Natural killer cell treated with Interleukin-12 subunit alpha and Interleukin-12 subunit beta and Interleukin-15 and Interleukin-18, amount 100 ng/mL, for 72 hours (primary cell): Measurements from ENCODE around the gene FAM13A. TPM values are rescaled to one million over a fixed set of nuclear protein-coding genes. Genes with fewer than 3 reads are reported as not detected.
A peak's percentile ranks its signal among the peaks of the same experiment; 100 is the strongest.
"Not testable (repeated sequence)": the region's sequence is repeated elsewhere in the genome, so short reads cannot be mapped to it uniquely, and the experiment has no call there.

Experiments used
- ATAC-seq, 2 donors: fragments of 150-1000 bp; cut with Tn5 transposase in 1 of 2; sonication (Bioruptor Pico), chemical (Tn5 transposase) in 1 of 2; 2 replicates each; pipeline ENCODE4 v1.10.0; 2021
- DNase-seq: peaks from one replicate; pipeline ENCODE4 v3.0.0; 2022; ENCODE audit warnings: low spot score
- H3K27ac Mint-ChIP-seq, 2 donors: 1 replicate in 1 of 2; 2 replicates in 1 of 2; pipeline ENCODE4 v1.8.0; 2022; ENCODE audit warnings: mixed read lengths in 2 of 2, mild to moderate bottlenecking in 1 of 2, moderate library complexity in 1 of 2
- H3K27me3 Mint-ChIP-seq, 2 donors: 1 replicate in 1 of 2; 2 replicates in 1 of 2; pipeline ENCODE4 v1.8.0; 2022; ENCODE audit warnings: mixed read lengths in 2 of 2
- H3K36me3 Mint-ChIP-seq: one replicate; pipeline ENCODE4 v1.8.0; 2022; ENCODE audit warnings: mixed read lengths
- H3K4me1 Mint-ChIP-seq, 2 donors: 1 replicate in 1 of 2; 2 replicates in 1 of 2; pipeline ENCODE4 v1.8.0; 2022; ENCODE audit warnings: low read depth in 2 of 2, mixed read lengths in 2 of 2, mild to moderate bottlenecking in 1 of 2
- H3K4me3 Mint-ChIP-seq: one replicate; pipeline ENCODE4 v1.8.0; 2022; ENCODE audit warnings: mixed read lengths
- H3K9me3 Mint-ChIP-seq: 2 replicates; pipeline ENCODE4 v1.8.0; 2022; ENCODE audit warnings: mixed read lengths
- total RNA-seq, 2 donors: library from RNA; stranded (reverse); gene quantifications; one replicate each; pipeline ENCODE4 v1.2.3, GENCODE V29; 2022

The FAM13A gene
- total RNA-seq, 2 donors from 2014 or later: 0.73 to 2.1 TPM

DNA sequence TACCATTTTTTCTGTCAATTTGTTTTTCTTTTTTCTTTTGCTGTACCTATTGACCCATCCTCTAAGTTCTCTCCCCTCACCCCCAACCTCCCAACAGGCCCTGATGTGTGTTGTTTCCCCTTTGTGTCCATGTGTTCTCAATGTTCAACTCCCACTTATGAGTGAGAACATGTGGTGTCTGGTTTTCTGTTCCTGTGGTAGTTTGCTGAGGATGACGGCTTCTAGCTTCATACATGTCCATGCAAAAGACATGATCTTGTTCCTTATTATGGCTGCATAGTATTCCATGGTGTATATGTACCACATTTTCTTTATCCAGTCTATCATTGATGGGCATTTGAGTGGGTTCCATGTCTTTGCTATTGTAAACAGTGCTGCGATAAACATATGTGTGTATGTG, 859 bp upstream of the FAM13A start:
- Mint-ChIP-seq H3K4me1 (peaks cover 7 to 12% of the 10 kb centered on the region in 2 donors), H3K27me3 (peaks cover 25 to 43% of the 10 kb centered on the region in 2 donors), H3K9me3 (peaks cover 10% of the 10 kb centered on the region)
- not testable (repeated sequence) for ATAC-seq, H3K4me3 Mint-ChIP-seq, H3K36me3 Mint-ChIP-seq, H3K27ac Mint-ChIP-seq, DNase-seq

DNA sequence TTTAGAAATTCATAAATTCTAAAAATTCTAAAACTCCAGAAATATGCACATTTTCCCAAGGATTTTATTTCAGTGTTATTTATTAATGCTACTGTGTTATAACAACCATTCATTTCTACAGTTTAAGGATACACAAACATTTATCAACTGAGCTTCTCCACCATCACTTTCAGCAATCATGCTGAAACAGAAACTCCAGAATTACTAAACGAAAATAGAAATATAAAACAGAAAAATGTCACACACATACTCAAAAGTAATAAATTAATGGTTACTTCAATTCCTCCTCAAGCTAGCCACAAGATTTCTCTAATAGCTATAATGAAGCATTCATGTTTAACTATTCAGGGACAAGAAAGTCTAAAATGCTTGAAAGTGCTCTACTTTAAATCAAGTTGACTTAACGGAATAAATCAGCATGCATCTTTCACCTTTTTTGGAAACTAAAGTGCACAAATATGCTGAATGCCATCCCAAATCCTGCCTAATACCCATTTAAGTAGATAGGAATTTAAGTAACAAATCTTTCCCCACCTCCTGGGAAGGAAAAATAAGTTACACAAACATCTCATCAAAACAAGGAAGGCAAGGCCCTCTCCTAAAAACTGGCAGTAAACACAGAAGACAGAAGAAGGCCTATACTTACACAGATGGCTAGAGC, 563 bp downstream of the FAM13A start:
- H3K9me3 Mint-ChIP-seq: peaks cover 1% of the 10 kb centered on the region
- no peak overlapping the region for H3K27ac Mint-ChIP-seq

DNA sequence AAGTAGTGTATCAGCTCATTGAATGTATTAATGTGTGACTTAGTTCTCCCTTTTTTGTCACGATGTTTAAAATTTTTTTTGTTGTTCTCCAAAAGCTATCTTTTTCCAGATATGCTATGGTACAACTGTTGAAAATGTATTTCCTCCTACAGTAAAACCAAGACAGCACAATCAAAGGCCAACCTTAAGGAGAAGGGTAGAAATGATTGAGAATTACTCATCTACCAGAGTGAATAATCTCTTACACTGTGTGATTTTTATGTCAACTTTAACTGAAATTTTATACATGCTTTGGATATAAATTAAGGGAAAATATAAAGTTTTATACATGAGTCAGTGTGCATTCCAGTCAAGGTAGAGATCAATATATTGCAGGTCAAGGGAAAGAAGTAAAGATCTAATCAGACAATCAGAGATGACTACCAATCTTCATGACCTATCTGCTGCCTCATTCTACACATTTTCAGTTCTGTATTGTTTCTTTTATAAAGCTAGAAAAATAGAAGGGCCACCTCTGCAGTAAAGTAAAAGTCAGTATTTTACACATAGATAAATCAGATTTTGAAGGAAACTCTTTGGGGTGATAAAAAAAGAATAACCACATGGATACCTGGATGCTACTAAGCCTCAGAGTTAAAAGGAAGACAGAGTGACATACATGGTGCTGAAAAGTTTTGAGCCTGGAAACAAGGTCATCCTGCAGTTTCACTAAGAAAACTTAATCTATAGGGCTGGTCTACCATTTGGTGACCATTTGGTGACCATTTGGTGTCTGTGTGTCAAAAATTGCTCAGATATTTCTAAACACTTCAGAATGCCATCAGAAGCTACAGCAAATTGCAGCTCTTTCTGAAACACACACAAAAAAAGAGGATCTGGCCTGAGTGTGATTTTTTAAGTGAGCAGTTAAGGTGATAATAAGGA, 1.6 kb downstream of the FAM13A start:
- ATAC-seq: peak in 1 of 2 donors; percentile 62
- DNase-seq: no peak
- H3K4me1 Mint-ChIP-seq: peaks cover 7 to 12% of the 10 kb centered on the region in 2 donors
- H3K27ac Mint-ChIP-seq: no peak overlapping the region
- H3K36me3 Mint-ChIP-seq: no peaks in the 10 kb centered on the region
- no peaks in the 10 kb centered on the region for H3K9me3 Mint-ChIP-seq
- H3K4me3 Mint-ChIP-seq: peak overlapping the region; percentile 4
- peaks cover 13 to 30% of the 10 kb centered on the region in 2 donors for H3K27me3 Mint-ChIP-seq

More for the DNA sequence above, 563 bp downstream of the FAM13A start:
- ATAC-seq (no peak), DNase-seq (no peak)
- no peaks in the 10 kb centered on the region for H3K36me3 Mint-ChIP-seq
- peaks cover 7 to 12% of the 10 kb centered on the region in 2 donors for H3K4me1 Mint-ChIP-seq
- peaks cover 14 to 33% of the 10 kb centered on the region in 2 donors for H3K27me3 Mint-ChIP-seq
- H3K4me3 Mint-ChIP-seq: no peak overlapping the region

DNA sequence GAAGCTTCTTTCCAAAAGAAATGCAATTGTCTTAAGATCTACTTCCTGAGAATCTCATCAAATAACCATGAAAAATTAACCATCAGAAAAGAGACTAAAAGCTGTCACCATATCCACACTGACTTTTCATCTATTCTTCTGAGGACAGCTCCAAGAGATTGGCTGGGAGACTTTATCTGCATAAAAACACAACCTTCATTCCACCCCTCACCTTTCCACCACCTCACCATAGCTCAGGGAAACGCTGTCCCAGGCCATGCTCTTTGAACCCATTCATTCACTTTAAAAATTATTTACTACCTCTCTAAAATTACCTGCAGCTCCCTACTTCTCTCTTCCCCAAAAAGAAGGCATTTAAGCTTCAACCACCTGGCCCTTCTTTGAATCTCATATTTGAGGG, 2.4 kb downstream of the FAM13A start:
- ATAC-seq: no peak
- DNase-seq: no peak
- H3K4me3 Mint-ChIP-seq: no peak overlapping the region
- no peaks in the 10 kb centered on the region for H3K9me3 Mint-ChIP-seq
- H3K27ac Mint-ChIP-seq: no peak overlapping the region
- H3K27me3 Mint-ChIP-seq: peaks cover 13 to 30% of the 10 kb centered on the region in 2 donors
- H3K36me3 Mint-ChIP-seq: no peaks in the 10 kb centered on the region
- peaks cover 7 to 12% of the 10 kb centered on the region in 2 donors for H3K4me1 Mint-ChIP-seq

DNA sequence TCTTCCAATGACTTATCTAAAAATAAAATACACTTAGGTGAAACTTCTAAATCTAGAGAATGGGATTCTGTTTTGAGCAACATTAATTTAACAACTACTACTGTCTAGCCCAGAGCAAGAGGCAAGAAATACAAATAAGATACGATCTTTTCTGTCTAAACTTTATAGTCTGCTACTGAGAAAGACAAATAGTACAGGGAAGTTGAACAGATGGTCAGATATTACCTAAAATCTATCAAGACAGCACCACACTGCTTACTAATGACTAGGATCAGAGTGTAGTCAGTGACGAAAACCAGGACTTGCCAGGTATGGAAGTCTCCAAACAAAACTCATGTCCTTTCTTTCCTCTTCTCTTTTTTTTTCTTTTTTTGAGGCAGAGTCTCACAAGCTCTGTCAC, 7.1 kb downstream of the FAM13A start:
- H3K9me3 Mint-ChIP-seq: no peaks in the 10 kb centered on the region
- peaks cover 3 to 22% of the 10 kb centered on the region in 2 donors for H3K27me3 Mint-ChIP-seq
- H3K36me3 Mint-ChIP-seq: no peaks in the 10 kb centered on the region
- H3K27ac Mint-ChIP-seq: no peak overlapping the region
- no peaks in the 10 kb centered on the region for H3K4me1 Mint-ChIP-seq
- no peak for ATAC-seq
- DNase-seq: no peak
- no peak overlapping the region for H3K4me3 Mint-ChIP-seq

DNA sequence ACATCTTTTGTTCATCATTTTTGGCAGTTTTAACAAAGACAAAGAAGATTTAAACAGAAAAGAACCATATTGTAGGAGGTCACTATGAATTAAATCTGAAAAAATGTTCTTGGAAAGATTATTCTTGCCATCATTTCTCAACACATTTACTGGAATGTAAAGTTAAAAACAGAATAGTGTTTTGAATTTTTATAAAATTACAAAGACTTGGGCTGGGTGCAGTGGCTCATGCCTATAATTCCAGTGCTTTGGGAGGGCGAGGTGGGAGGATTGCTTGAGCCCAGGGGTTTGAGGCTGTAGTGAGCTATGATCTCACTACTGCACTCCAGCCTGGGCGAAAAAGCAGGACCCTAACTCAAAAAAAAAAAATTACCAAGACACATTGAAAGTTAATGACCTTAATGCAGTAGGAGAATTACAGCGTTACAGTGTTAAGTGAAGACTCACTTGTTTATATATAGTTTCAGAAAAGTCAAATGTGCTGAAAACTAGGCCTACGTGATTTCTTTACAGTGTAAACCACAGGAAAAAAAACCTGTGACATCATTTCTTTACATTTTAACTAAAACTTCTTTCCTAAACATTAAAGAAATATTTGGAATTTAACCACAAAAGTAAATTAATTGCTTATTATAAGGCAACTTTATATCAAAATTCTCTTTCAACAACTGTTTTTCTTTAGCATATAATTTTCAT, 7.9 kb downstream of the FAM13A start:
- Mint-ChIP-seq H3K4me3 (no peak overlapping the region), H3K4me1 (no peaks in the 10 kb centered on the region), H3K27ac (no peak overlapping the region), H3K9me3 (no peaks in the 10 kb centered on the region), H3K27me3 (peaks cover 3 to 22% of the 10 kb centered on the region in 2 donors), H3K36me3 (no peaks in the 10 kb centered on the region)
- no peak for ATAC-seq
- no peak for DNase-seq

DNA sequence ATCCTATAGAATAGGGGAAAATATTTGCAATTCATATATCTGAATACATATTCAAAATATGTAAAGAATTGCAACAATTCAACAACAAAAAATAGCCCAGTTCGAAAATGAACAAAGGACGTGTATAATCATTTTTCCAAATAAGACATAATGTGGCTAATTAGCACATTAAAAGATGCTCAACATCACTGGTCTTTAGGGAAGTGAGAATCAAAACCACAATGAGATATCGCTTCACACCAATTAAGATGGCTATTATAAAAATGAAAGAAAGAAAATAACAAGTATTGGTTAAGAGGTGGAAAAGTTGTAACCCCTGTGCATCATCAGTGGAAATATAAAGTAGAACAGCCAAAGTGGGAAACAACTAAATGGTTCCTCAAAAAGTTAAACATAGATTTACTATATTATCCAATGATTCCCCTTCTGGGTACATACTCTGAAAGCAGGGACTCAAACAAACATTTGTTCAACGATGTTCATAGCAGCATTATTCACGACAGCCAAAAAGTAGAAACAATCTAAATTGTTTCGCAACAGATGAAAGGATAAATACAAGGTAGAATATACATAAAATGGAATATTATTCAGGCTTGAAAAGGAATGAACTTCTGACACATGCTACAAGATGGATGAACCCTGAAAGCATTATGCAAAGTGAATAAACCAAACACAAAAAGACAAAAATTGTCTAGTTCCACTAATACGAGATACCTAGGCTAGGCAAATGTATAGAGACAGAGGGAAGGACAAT, 12.7 kb downstream of the FAM13A start:
- Mint-ChIP-seq H3K27me3 (peaks cover 5 to 14% of the 10 kb centered on the region in 2 donors), H3K27ac (no peak overlapping the region)

DNA sequence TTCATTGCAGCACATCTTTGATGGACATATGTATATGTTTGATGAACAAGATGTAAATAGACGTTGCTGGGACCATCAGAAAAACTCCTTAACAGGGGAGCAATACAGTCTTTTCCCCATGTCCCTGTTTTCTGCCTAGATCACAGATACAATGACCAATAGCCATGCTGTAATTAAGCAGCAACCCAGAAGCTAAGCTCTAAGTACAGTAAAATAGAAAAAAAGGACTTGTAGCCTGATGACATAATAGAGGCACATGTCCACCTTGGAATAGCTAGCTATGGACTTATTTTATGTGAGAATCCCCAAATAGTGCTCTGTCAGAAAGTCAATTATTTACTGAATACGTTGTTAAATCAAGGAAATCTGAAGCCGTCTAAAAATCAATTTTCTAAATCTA, 14.9 kb downstream of the FAM13A start:
- Mint-ChIP-seq H3K36me3 (no peaks in the 10 kb centered on the region), H3K9me3 (no peaks in the 10 kb centered on the region), H3K27ac (no peak overlapping the region), H3K27me3 (peaks cover 5 to 14% of the 10 kb centered on the region in 2 donors), H3K4me3 (no peak overlapping the region), H3K4me1 (no peaks in the 10 kb centered on the region)
- DNase-seq (no peak), ATAC-seq (no peak)

More for the DNA sequence above, 12.7 kb downstream of the FAM13A start:
- DNase-seq (no peak), ATAC-seq (no peak)
- no peaks in the 10 kb centered on the region for H3K36me3 Mint-ChIP-seq
- H3K9me3 Mint-ChIP-seq: no peaks in the 10 kb centered on the region
- H3K4me3 Mint-ChIP-seq: no peak overlapping the region
- no peaks in the 10 kb centered on the region for H3K4me1 Mint-ChIP-seq

DNA sequence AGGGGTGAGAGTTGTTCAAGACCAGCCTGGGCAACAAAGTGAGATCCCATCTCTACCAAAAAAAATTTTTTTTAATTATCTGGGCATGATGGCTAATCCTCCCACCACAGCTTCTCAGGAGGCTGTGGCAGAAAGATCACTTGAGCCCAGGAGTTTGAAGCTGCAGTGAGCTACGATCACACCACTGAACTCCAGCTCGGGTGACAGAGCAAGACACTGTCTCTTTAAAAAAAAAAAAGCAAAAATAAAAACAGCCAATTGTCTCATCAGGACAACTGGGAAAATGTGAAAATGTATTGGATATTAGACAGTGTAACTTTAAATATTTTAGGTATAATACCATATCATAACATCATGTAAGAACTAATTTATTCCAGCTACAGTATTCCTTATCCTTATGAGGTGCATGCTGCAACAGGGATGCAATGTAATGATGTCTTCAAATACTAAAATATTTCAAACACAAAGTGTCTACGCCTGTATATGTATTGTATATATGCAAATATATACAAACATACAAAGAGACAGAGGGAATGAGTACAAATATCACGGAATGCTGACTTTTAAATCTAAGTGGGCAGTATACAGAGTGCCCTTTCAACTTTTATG, 17.2 kb downstream of the FAM13A start:
- Mint-ChIP-seq H3K36me3 (peaks cover 9% of the 10 kb centered on the region), H3K9me3 (peaks cover 10% of the 10 kb centered on the region), H3K4me3 (no peak overlapping the region), H3K27ac (no peak overlapping the region), H3K27me3 (peaks cover 3 to 14% of the 10 kb centered on the region in 2 donors), H3K4me1 (no peaks in the 10 kb centered on the region)
- DNase-seq (no peak), ATAC-seq (no peak)

DNA sequence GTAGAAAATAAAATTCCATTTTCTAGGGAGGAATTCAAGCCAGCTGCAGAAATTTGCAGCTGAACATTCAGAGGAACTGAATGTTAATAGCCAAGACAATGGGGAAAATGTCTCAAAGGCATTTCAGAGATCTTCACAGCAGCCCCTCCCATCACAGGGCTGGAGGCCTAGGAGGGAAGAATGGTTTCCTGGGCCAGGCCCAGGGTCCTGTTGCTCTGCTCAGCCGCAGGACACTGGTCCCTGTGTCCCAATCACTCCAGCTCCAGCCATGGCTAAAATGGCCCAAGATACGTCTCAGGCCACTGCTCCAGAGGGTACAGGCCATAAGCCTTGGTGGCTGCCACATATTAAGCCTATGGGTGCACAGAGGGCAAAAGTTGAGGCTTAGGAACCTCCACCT, 20.4 kb downstream of the FAM13A start:
- Mint-ChIP-seq H3K9me3 (peaks cover 11% of the 10 kb centered on the region), H3K27ac (no peak overlapping the region), H3K27me3 (peaks cover 0 to 2% of the 10 kb centered on the region in 2 donors), H3K4me1 (no peaks in the 10 kb centered on the region), H3K36me3 (peaks cover 11% of the 10 kb centered on the region), H3K4me3 (no peak overlapping the region)
- ATAC-seq: no peak
- DNase-seq: no peak

DNA sequence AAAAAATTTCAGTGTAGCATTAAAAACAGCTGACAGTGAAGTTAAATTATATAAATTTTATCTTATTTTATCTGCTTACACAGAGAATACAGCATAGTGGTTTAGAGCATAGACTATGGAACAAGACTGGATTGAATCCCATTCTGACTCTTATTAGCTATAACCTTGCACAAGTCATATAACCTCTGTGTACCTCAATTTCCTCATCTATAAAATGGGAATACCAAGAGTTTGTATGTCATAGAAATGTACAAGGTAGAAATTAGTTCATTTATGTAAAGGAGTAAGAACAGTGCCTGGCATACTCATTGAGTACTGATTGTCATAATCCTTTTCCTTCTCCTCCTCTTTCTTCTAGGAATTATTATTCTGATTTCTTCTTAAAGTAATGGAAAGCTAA, 25.7 kb downstream of the FAM13A start:
- H3K27ac Mint-ChIP-seq: no peak overlapping the region
- no peaks in the 10 kb centered on the region for H3K4me1 Mint-ChIP-seq
- H3K27me3 Mint-ChIP-seq: peaks cover 0 to 2% of the 10 kb centered on the region in 2 donors
- peaks cover 11% of the 10 kb centered on the region for H3K9me3 Mint-ChIP-seq
- peaks cover 10% of the 10 kb centered on the region for H3K36me3 Mint-ChIP-seq
- H3K4me3 Mint-ChIP-seq: no peak overlapping the region
- DNase-seq (no peak), ATAC-seq (no peak)

DNA sequence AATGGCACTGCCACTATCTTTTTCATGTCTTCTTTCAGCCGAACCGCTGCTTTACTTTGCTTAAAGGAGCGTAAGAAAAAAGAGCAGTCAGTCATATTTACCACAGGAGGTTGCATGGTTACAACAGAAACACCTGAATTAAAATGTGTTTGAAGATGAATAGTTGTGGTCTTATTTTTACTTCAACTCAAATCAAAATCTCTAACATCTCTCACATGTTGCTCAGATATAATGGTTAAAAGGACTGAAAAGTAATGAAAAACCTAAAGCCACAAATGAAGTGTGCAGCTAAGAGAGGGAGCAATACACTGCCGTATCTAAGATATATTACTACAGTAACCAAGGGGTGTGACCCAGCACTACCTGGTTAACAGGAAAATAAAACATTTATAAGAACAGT, 27.4 kb downstream of the FAM13A start:
- Mint-ChIP-seq H3K27ac (no peak overlapping the region), H3K4me1 (no peaks in the 10 kb centered on the region), H3K9me3 (no peaks in the 10 kb centered on the region), H3K27me3 (no peaks in the 10 kb centered on the region), H3K36me3 (no peaks in the 10 kb centered on the region), H3K4me3 (no peak overlapping the region)
- no peak for ATAC-seq
- DNase-seq: no peak

DNA sequence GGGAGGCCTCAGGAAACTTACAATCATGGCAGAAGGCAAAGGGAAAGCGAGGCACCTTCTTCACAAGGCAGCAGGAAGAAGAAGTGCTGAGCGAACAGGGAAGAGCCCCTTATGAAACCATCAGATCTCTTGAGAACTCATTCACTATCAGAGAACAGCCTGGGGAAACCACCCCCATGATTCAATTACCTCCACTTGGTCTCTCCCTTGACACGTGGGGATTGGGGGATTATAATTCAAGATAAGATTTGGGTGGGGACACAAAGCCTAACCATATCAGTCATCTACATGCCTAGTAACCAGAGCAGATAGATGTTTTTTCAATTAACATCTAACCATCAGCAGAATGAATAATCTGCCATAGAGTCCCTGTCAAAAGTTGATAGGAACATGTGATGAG, 30.4 kb downstream of the FAM13A start:
- ATAC-seq (no peak), DNase-seq (no peak)
- Mint-ChIP-seq H3K27ac (no peak overlapping the region), H3K36me3 (no peaks in the 10 kb centered on the region), H3K9me3 (no peaks in the 10 kb centered on the region), H3K4me3 (no peak overlapping the region), H3K27me3 (no peaks in the 10 kb centered on the region), H3K4me1 (no peaks in the 10 kb centered on the region)
